ENCODE data around the gene SCN1A.

The SCN1A gene

GRCh38 chr2:166092889-166093288 lies 34.9 kb downstream of the SCN1A start:
- Histone ChIP-seq H3K4me3 (ENCODE audit: low read length) (no peak overlapping the region), H3K27me3 (ENCODE audit: control insufficient read depth, insufficient read depth, low read length) (no peaks in the 10 kb centered on the region), H3K9ac (ENCODE audit: low read length) (no peak overlapping the region), H3K4me1 (ENCODE audit: control insufficient read depth, insufficient read depth, low read length) (no peaks in the 10 kb centered on the region), H3K9me3 (ENCODE audit: control insufficient read depth, low read length) (no peaks in the 10 kb centered on the region), H3K36me3 (ENCODE audit: control insufficient read depth, insufficient read depth, low read length) (no peaks in the 10 kb centered on the region)

- H3K27me3 ChIP-seq (ENCODE audit: control insufficient read depth, insufficient read depth, low read length): no peaks in the 10 kb centered on the region
- no peak overlapping the region for H3K4me3 ChIP-seq (ENCODE audit: low read length)
- H3K36me3 ChIP-seq (ENCODE audit: control insufficient read depth, insufficient read depth, low read length): no peaks in the 10 kb centered on the region
- H3K9me3 ChIP-seq (ENCODE audit: control insufficient read depth, low read length): no peaks in the 10 kb centered on the region
- no peak overlapping the region for H3K9ac ChIP-seq (ENCODE audit: low read length)
- H3K4me1 ChIP-seq (ENCODE audit: control insufficient read depth, insufficient read depth, low read length): no peaks in the 10 kb centered on the region
These were observed 36.4 kb downstream of the SCN1A start for GRCh38 chr2:166091439-166091838.

GRCh38 chr2:166090908-166091307 lies 36.9 kb downstream of the SCN1A start:
- Histone ChIP-seq H3K36me3 (ENCODE audit: control insufficient read depth, insufficient read depth, low read length) (no peaks in the 10 kb centered on the region), H3K9ac (ENCODE audit: low read length) (no peak overlapping the region), H3K4me3 (ENCODE audit: low read length) (no peak overlapping the region), H3K9me3 (ENCODE audit: control insufficient read depth, low read length) (no peaks in the 10 kb centered on the region), H3K27me3 (ENCODE audit: control insufficient read depth, insufficient read depth, low read length) (no peaks in the 10 kb centered on the region), H3K4me1 (ENCODE audit: control insufficient read depth, insufficient read depth, low read length) (no peaks in the 10 kb centered on the region)

- no peak overlapping the region for H3K9ac ChIP-seq (ENCODE audit: low read length)
- no peak overlapping the region for H3K4me3 ChIP-seq (ENCODE audit: low read length)
- H3K36me3 ChIP-seq (ENCODE audit: control insufficient read depth, insufficient read depth, low read length): no peaks in the 10 kb centered on the region
- no peaks in the 10 kb centered on the region for H3K4me1 ChIP-seq (ENCODE audit: control insufficient read depth, insufficient read depth, low read length)
- H3K9me3 ChIP-seq (ENCODE audit: control insufficient read depth, low read length): no peaks in the 10 kb centered on the region
- no peaks in the 10 kb centered on the region for H3K27me3 ChIP-seq (ENCODE audit: control insufficient read depth, insufficient read depth, low read length)
These were observed 37.5 kb downstream of the SCN1A start for GRCh38 chr2:166090346-166090745.

GRCh38 chr2:166088634-166089033 lies 39.2 kb downstream of the SCN1A start:
- Histone ChIP-seq H3K4me3 (ENCODE audit: low read length) (no peak overlapping the region), H3K4me1 (ENCODE audit: control insufficient read depth, insufficient read depth, low read length) (no peaks in the 10 kb centered on the region), H3K9me3 (ENCODE audit: control insufficient read depth, low read length) (no peaks in the 10 kb centered on the region), H3K9ac (ENCODE audit: low read length) (no peak overlapping the region), H3K27me3 (ENCODE audit: control insufficient read depth, insufficient read depth, low read length) (no peaks in the 10 kb centered on the region), H3K36me3 (ENCODE audit: control insufficient read depth, insufficient read depth, low read length) (no peaks in the 10 kb centered on the region)

- no peaks in the 10 kb centered on the region for H3K27me3 ChIP-seq (ENCODE audit: control insufficient read depth, insufficient read depth, low read length)
- H3K9ac ChIP-seq (ENCODE audit: low read length): no peak overlapping the region
- no peaks in the 10 kb centered on the region for H3K36me3 ChIP-seq (ENCODE audit: control insufficient read depth, insufficient read depth, low read length)
- H3K9me3 ChIP-seq (ENCODE audit: control insufficient read depth, low read length): no peaks in the 10 kb centered on the region
- H3K4me1 ChIP-seq (ENCODE audit: control insufficient read depth, insufficient read depth, low read length): no peaks in the 10 kb centered on the region
- no peak overlapping the region for H3K4me3 ChIP-seq (ENCODE audit: low read length)
These were observed 43.5 kb downstream of the SCN1A start for GRCh38 chr2:166084301-166084700.

- Histone ChIP-seq H3K9ac (ENCODE audit: low read length) (no peak overlapping the region), H3K4me1 (ENCODE audit: control insufficient read depth, insufficient read depth, low read length) (no peaks in the 10 kb centered on the region), H3K36me3 (ENCODE audit: control insufficient read depth, insufficient read depth, low read length) (no peaks in the 10 kb centered on the region), H3K27me3 (ENCODE audit: control insufficient read depth, insufficient read depth, low read length) (no peaks in the 10 kb centered on the region), H3K4me3 (ENCODE audit: low read length) (no peak overlapping the region), H3K9me3 (ENCODE audit: control insufficient read depth, low read length) (no peaks in the 10 kb centered on the region)
These were observed 45.1 kb downstream of the SCN1A start for GRCh38 chr2:166082736-166083135.

- no peaks in the 10 kb centered on the region for H3K36me3 ChIP-seq (ENCODE audit: control insufficient read depth, insufficient read depth, low read length)
These were observed 46.0 kb downstream of the SCN1A start for GRCh38 chr2:166081852-166082251.

GRCh38 chr2:166081131-166081632 lies 46.6 kb downstream of the SCN1A start:
- Histone ChIP-seq H3K9ac (ENCODE audit: low read length) (no peak overlapping the region), H3K27me3 (ENCODE audit: control insufficient read depth, insufficient read depth, low read length) (no peaks in the 10 kb centered on the region), H3K4me1 (ENCODE audit: control insufficient read depth, insufficient read depth, low read length) (no peaks in the 10 kb centered on the region), H3K4me3 (ENCODE audit: low read length) (no peak overlapping the region), H3K36me3 (ENCODE audit: control insufficient read depth, insufficient read depth, low read length) (no peaks in the 10 kb centered on the region), H3K9me3 (ENCODE audit: control insufficient read depth, low read length) (no peaks in the 10 kb centered on the region)

More at GRCh38 chr2:166081852-166082251, 46.0 kb downstream of the SCN1A start:
- H3K9ac ChIP-seq (ENCODE audit: low read length): no peak overlapping the region
- H3K9me3 ChIP-seq (ENCODE audit: control insufficient read depth, low read length): no peaks in the 10 kb centered on the region
- H3K27me3 ChIP-seq (ENCODE audit: control insufficient read depth, insufficient read depth, low read length): no peaks in the 10 kb centered on the region
- H3K4me3 ChIP-seq (ENCODE audit: low read length): no peak overlapping the region
- H3K4me1 ChIP-seq (ENCODE audit: control insufficient read depth, insufficient read depth, low read length): no peaks in the 10 kb centered on the region

GRCh38 chr2:166074430-166074829 lies 53.4 kb downstream of the SCN1A start:
- no peaks in the 10 kb centered on the region for H3K4me1 ChIP-seq (ENCODE audit: control insufficient read depth, insufficient read depth, low read length)
- H3K9me3 ChIP-seq (ENCODE audit: control insufficient read depth, low read length): no peaks in the 10 kb centered on the region
- no peaks in the 10 kb centered on the region for H3K27me3 ChIP-seq (ENCODE audit: control insufficient read depth, insufficient read depth, low read length)
- no peak overlapping the region for H3K4me3 ChIP-seq (ENCODE audit: low read length)
- H3K9ac ChIP-seq (ENCODE audit: low read length): no peak overlapping the region
- no peaks in the 10 kb centered on the region for H3K36me3 ChIP-seq (ENCODE audit: control insufficient read depth, insufficient read depth, low read length)

- H3K9me3 ChIP-seq (ENCODE audit: control insufficient read depth, low read length): no peaks in the 10 kb centered on the region
- H3K27me3 ChIP-seq (ENCODE audit: control insufficient read depth, insufficient read depth, low read length): no peaks in the 10 kb centered on the region
- no peak overlapping the region for H3K9ac ChIP-seq (ENCODE audit: low read length)
- H3K4me3 ChIP-seq (ENCODE audit: low read length): no peak overlapping the region
- H3K4me1 ChIP-seq (ENCODE audit: control insufficient read depth, insufficient read depth, low read length): no peaks in the 10 kb centered on the region
- H3K36me3 ChIP-seq (ENCODE audit: control insufficient read depth, insufficient read depth, low read length): no peaks in the 10 kb centered on the region
These were observed 53.8 kb downstream of the SCN1A start for GRCh38 chr2:166074011-166074410.

GRCh38 chr2:166070231-166070630 lies 57.6 kb downstream of the SCN1A start:
- Histone ChIP-seq H3K9ac (ENCODE audit: low read length) (no peak overlapping the region), H3K4me1 (ENCODE audit: control insufficient read depth, insufficient read depth, low read length) (no peaks in the 10 kb centered on the region), H3K36me3 (ENCODE audit: control insufficient read depth, insufficient read depth, low read length) (no peaks in the 10 kb centered on the region), H3K27me3 (ENCODE audit: control insufficient read depth, insufficient read depth, low read length) (no peaks in the 10 kb centered on the region), H3K4me3 (ENCODE audit: low read length) (no peak overlapping the region), H3K9me3 (ENCODE audit: control insufficient read depth, low read length) (no peaks in the 10 kb centered on the region)

- H3K9ac ChIP-seq (ENCODE audit: low read length): no peak overlapping the region
- H3K4me1 ChIP-seq (ENCODE audit: control insufficient read depth, insufficient read depth, low read length): no peaks in the 10 kb centered on the region
- no peaks in the 10 kb centered on the region for H3K27me3 ChIP-seq (ENCODE audit: control insufficient read depth, insufficient read depth, low read length)
- no peaks in the 10 kb centered on the region for H3K9me3 ChIP-seq (ENCODE audit: control insufficient read depth, low read length)
- H3K4me3 ChIP-seq (ENCODE audit: low read length): no peak overlapping the region
- H3K36me3 ChIP-seq (ENCODE audit: control insufficient read depth, insufficient read depth, low read length): no peaks in the 10 kb centered on the region
These were observed 58.8 kb downstream of the SCN1A start for GRCh38 chr2:166068981-166069380.
